HCT116 (cell line): ENCODE measurements around the gene PRKAG1. TPM values are rescaled to one million over a fixed set of nuclear protein-coding genes. Genes with fewer than 3 reads are reported as not detected.

Experiments
- ATAC-seq: fragments of 200-7000 bp; cut with Tn5 transposase; 2 replicates; pipeline ENCODE4 v1.9.1; 2020; ENCODE audit warnings: mild to moderate bottlenecking, moderate library complexity
- BruUV-seq: library from RNA; stranded (reverse); fragments of 400-500 nt; replicated peaks from 2 replicates; lab custom pipeline; 2021; lab: Mats Ljungman, UMichigan
- CTCF ChIA-PET: fragments of 300-600 bp; sonication (Branson Sonifier 250); formaldehyde crosslinking; loops from one replicate; lab custom pipeline; 2021; ENCODE audit warnings: antibody characterized with exemption; lab: Charles Lee
- POLR2A ChIA-PET: fragments of 300-600, 350-600 bp; sonication (Branson Sonifier 250); formaldehyde crosslinking; loops from one replicate; lab custom pipeline; 2021; ENCODE audit warnings: antibody characterized with exemption; lab: Charles Lee
- RAD21 ChIA-PET, 2 experiments: fragments of 300-600 bp; sonication (Branson Sonifier 250); formaldehyde crosslinking; loops; one replicate each; lab custom pipeline; 2023; ENCODE audit warnings: low total read pairs in 2 of 2; ENCODE audit not compliant: uncharacterized antibody in 2 of 2, unreplicated experiment in 2 of 2, low non-redundant PET in 1 of 2; lab: Charles Lee
- DNase-seq: peaks from one replicate; pipeline ENCODE4 v3.0.0-alpha.2; 2010; ENCODE audit warnings: low read depth, low spot score
- H2AFZ ChIP-seq: fragments of 200-600 bp; shearing (Covaris generic), sonication (generic); 2 replicates; pipeline ENCODE4 v1.6.1; 2017; ENCODE audit warnings: low read depth, mixed run types, mixed read lengths, antibody characterized with exemption, low read length; ENCODE audit not compliant: poor library complexity, severe bottlenecking
- H3K27ac ChIP-seq: 2 replicates; pipeline ENCODE4 v1.5.1; 2012; ENCODE audit warnings: low read depth, low read length
- H3K27me3 ChIP-seq: fragments of 200-600 bp; sonication (generic); 2 replicates; pipeline ENCODE4 v1.6.1; 2016; ENCODE audit warnings: mixed run types, low read length, mixed read lengths; ENCODE audit not compliant: insufficient read depth
- H3K36me3 ChIP-seq, 2 experiments: fragments of 200-500 bp in 1 of 2; fragments of 200-600 bp in 1 of 2; sonication (Bioruptor generic) in 1 of 2; sonication (generic) in 1 of 2; 2 replicates each; pipeline versions ENCODE4 v1.5.1 to v1.6.1; 2014 to 2016; ENCODE audit warnings: low read length in 2 of 2, inconsistent platforms in 1 of 2, mixed read lengths in 1 of 2, mixed run types in 1 of 2; ENCODE audit not compliant: insufficient read depth in 2 of 2, control insufficient read depth in 1 of 2
- H3K4me1 ChIP-seq, 2 experiments: fragments of 200-600 bp in 1 of 2; sonication (generic) in 1 of 2; 2 replicates each; pipeline versions ENCODE4 v1.5.1 to v1.6.1; 2012 to 2017; ENCODE audit warnings: low read length in 2 of 2, inconsistent platforms in 1 of 2, mild to moderate bottlenecking in 1 of 2, mixed read lengths in 1 of 2, mixed run types in 1 of 2, moderate library complexity in 1 of 2; ENCODE audit not compliant: insufficient read depth in 2 of 2, control insufficient read depth in 1 of 2
- H3K4me2 ChIP-seq: fragments of 200-600 bp; sonication (generic); 2 replicates; pipeline ENCODE4 v1.6.1; 2017; ENCODE audit warnings: mixed run types, low read length, mixed read lengths
- H3K4me3 ChIP-seq, 2 experiments: fragments of 200-600 bp in 1 of 2; sonication (generic) in 1 of 2; replicated peaks in 1 of 2; 2 replicates each; pipeline ENCODE4 v1.5.1; 2011 to 2016; ENCODE audit warnings: low read length in 2 of 2, control low read depth in 1 of 2, low read depth in 1 of 2, mild to moderate bottlenecking in 1 of 2, mixed read lengths in 1 of 2, mixed run types in 1 of 2
- H3K79me2 ChIP-seq: fragments of 200-600 bp; sonication (generic); 2 replicates; pipeline ENCODE4 v1.6.1; 2017; ENCODE audit warnings: mild to moderate bottlenecking, mixed run types, low read length, moderate library complexity, mixed read lengths; ENCODE audit not compliant: insufficient read depth
- H3K9ac ChIP-seq: fragments of 200-600 bp; sonication (generic); 2 replicates; pipeline ENCODE4 v1.6.1; 2016; ENCODE audit warnings: low read length, mixed read lengths
- H3K9me2 ChIP-seq: fragments of 200-600 bp; sonication (generic), shearing (Covaris generic); 2 replicates; pipeline ENCODE4 v1.6.1; 2017; ENCODE audit warnings: mixed run types, mild to moderate bottlenecking, moderate library complexity; ENCODE audit not compliant: insufficient read depth
- H3K9me3 ChIP-seq, 2 experiments: fragments of 200-500 bp in 1 of 2; fragments of 200-600 bp in 1 of 2; sonication (Bioruptor generic) in 1 of 2; sonication (generic) in 1 of 2; 2 replicates each; pipeline ENCODE4 v1.6.1; 2014 to 2017; ENCODE audit warnings: low read length in 2 of 2, mixed read lengths in 2 of 2, inconsistent platforms in 1 of 2, low read depth in 1 of 2, mild to moderate bottlenecking in 1 of 2, mixed run types in 1 of 2, moderate library complexity in 1 of 2; ENCODE audit not compliant: control insufficient read depth in 1 of 2, insufficient read depth in 1 of 2
- H4K20me1 ChIP-seq: fragments of 200-600 bp; sonication (generic), shearing (Covaris generic); 2 replicates; pipeline ENCODE4 v1.6.1; 2017; ENCODE audit warnings: mixed run types, mild to moderate bottlenecking, moderate library complexity; ENCODE audit not compliant: insufficient read depth
- CTCF ChIP-seq, 3 experiments: fragments of 200-600 bp in 1 of 3; sonication (generic) in 1 of 3; IDR thresholded peaks in 2 of 3; conservative IDR thresholded peaks in 1 of 3; 2 replicates each; pipeline ENCODE4 v1.5.1; 2012 to 2017; ENCODE audit warnings: low read depth in 2 of 3, low read length in 2 of 3, antibody characterized with exemption in 1 of 3, borderline replicate concordance in 1 of 3, control low read depth in 1 of 3, mild to moderate bottlenecking in 1 of 3, mixed read lengths in 1 of 3, mixed run types in 1 of 3, moderate library complexity in 1 of 3; ENCODE audit not compliant: insufficient read depth in 1 of 3
- RAD21 ChIP-seq: IDR thresholded peaks from 2 replicates; pipeline ENCODE4 v1.6.1; 2012; ENCODE audit warnings: low read depth, mild to moderate bottlenecking
- ZBTB33 ChIP-seq: IDR thresholded peaks from 2 replicates; pipeline ENCODE4 v1.6.1; 2011; ENCODE audit warnings: mild to moderate bottlenecking, low read length, moderate library complexity; ENCODE audit not compliant: insufficient replicate concordance; ENCODE audit errors: extremely low read depth
- intact Hi-C: fragments of 100-400 bp; cut with micrococcal nuclease; formaldehyde crosslinking; loops from 2 replicates; pipeline ENCODE4 v1.10.0; 2022
- total RNA-seq: library from RNA; stranded (reverse); gene quantifications from one replicate; pipeline ENCODE4 v1.2.1, GENCODE V29; 2021; ENCODE audit not compliant: unreplicated experiment

The PRKAG1 gene
- total RNA-seq, 1 experiment from 2014 or later: 64.6 TPM

- H3K27me3 ChIP-seq: no peaks in the 10 kb centered on the region
- DNase-seq: no peak
- peak; percentile 44 for ATAC-seq
- no peak overlapping the region for H3K4me3 ChIP-seq
- H3K9ac ChIP-seq: no peak overlapping the region
- peaks cover 9 to 32% of the 10 kb centered on the region in 2 experiments; a peak in 3 of 4 replicates for H3K4me1 ChIP-seq
- ChIA-PET POLR2A (no interaction called here), CTCF (interaction anchor here (1.2 to 1.9 kb wide), 2 partner anchors 9 to 18 kb away, joined by 4 to 5 read pairs; no protein-coding TSS in a partner anchor), RAD21 (no interaction called here)
- no peaks in the 10 kb centered on the region for H3K9me3 ChIP-seq
- no peaks in the 10 kb centered on the region for H3K36me3 ChIP-seq
- BruUV-seq: no TSS peak
- 0 out of 2 replicates have a peak, but pooled peaks have one; percentile 26 for TF ChIP-seq RAD21
- TF ChIP-seq ZBTB33: no peak
- peak in 2 of 3 experiments; percentile 56 to 57; a peak in 5 of 6 replicates for TF ChIP-seq CTCF (IDR thresholded peaks at IDR 0.05 in 2 of 3, conservative IDR thresholded peaks at IDR 0.05 in 1 of 3; ENCODE audit: borderline replicate concordance in 1 of 3, insufficient read depth in 1 of 3, low read depth in 2 of 3, low read length in 2 of 3)
- no peak overlapping the region for H3K4me2 ChIP-seq
- intact Hi-C loops: no loop called here
- H3K9me2 ChIP-seq: no peaks in the 10 kb centered on the region
- no peak overlapping the region for H3K27ac ChIP-seq
- H3K79me2 ChIP-seq: peaks cover 9% of the 10 kb centered on the region; the same call in 1 of the 2 replicates
- H2AFZ ChIP-seq: no peak overlapping the region
- H4K20me1 ChIP-seq: no peaks in the 10 kb centered on the region
Measured at GRCh38 chr12:48973941-48974673, 44.5 kb downstream of the PRKAG1 start.
